Transverse colon (tissue), 4 donors: ENCODE results near the gene TECPR2. TPM values are rescaled to one million over a fixed set of nuclear protein-coding genes. Genes with fewer than 3 reads are reported as not detected.

Experiments
- DNase-seq: peaks from one replicate; pipeline ENCODE4 v3.0.0-alpha.2; 2019
- H3K27ac ChIP-seq, 4 donors: fragments of 200-600 bp; sonication (generic); 2 replicates each; pipeline ENCODE4 v1.5.1; 2016 to 2018; ENCODE audit warnings: inconsistent platforms in 4 of 4
- H3K27me3 ChIP-seq: fragments of 200-600 bp; sonication (generic); 2 replicates; pipeline ENCODE4 v1.5.1; 2017; ENCODE audit warnings: inconsistent platforms
- H3K36me3 ChIP-seq, 4 donors: fragments of 200-600 bp; sonication (generic); 2 replicates each; pipeline ENCODE4 v1.5.1; 2017 to 2019; ENCODE audit warnings: inconsistent platforms in 4 of 4
- H3K4me1 ChIP-seq, 4 donors: fragments of 200-600 bp; sonication (generic); 2 replicates each; pipeline ENCODE4 v1.5.1; 2017 to 2020; ENCODE audit warnings: inconsistent platforms in 4 of 4
- H3K4me3 ChIP-seq, 4 donors: fragments of 200-600 bp; sonication (generic); 1 replicate in 1 of 4; 2 replicates in 3 of 4; pipeline versions ENCODE4 v1.5.1 to v1.6.1; 2017 to 2019; ENCODE audit warnings: inconsistent platforms in 4 of 4
- H3K9me3 ChIP-seq, 2 donors: fragments of 200-600 bp; sonication (generic); 2 replicates each; pipeline ENCODE4 v1.5.1; 2017 to 2019; ENCODE audit warnings: inconsistent platforms in 2 of 2
- CTCF ChIP-seq, 5 experiments: fragments of 200-600 bp in 3 of 5; fragments of 450-650 bp in 2 of 5; sonication (generic) in 3 of 5; IDR thresholded peaks; 1 replicate in 2 of 5; 2 replicates in 3 of 5; pipeline ENCODE4 v1.5.1; 2016 to 2017; ENCODE audit warnings: antibody characterized with exemption in 5 of 5, inconsistent platforms in 3 of 5, mild to moderate bottlenecking in 2 of 5, moderate library complexity in 1 of 5
- EP300 ChIP-seq: sonication (generic); formaldehyde crosslinking; IDR thresholded peaks from one replicate; pipeline ENCODE4 v1.6.1; 2017; ENCODE audit warnings: antibody characterized with exemption, low read depth
- POLR2A ChIP-seq: fragments of 450-650 bp; IDR thresholded peaks from one replicate; pipeline ENCODE4 v1.6.1; 2016; ENCODE audit warnings: antibody characterized with exemption, mild to moderate bottlenecking, moderate library complexity
- POLR2AphosphoS5 ChIP-seq, 3 donors: sonication (generic); formaldehyde crosslinking; IDR thresholded peaks; one replicate each; pipeline ENCODE4 v1.6.1; 2016; ENCODE audit warnings: antibody characterized with exemption in 3 of 3
- WGBS, 2 donors: methylation state at CpG; one replicate each; pipeline ENCODE4 v1.1.5; 2018; ENCODE audit warnings: low coverage in 1 of 2; 5-methylcytosine and 5-hydroxymethylcytosine counted together
- in situ Hi-C, 4 donors: fragments of 200-750 bp; cut with MboI; loops; one replicate each; pipeline versions ENCODE4 v1.15.0 to v1.15.1; 2017; ENCODE audit warnings: low sequenced_read_pairs in 3 of 4, low pct_ligation_motif_present in 1 of 4, low pct_unique_long_range_greater_than_20kb in 1 of 4
- intact Hi-C: fragments of 100-400 bp; cut with DNase I; formaldehyde crosslinking; loops from one replicate; pipeline ENCODE4 v1.15.1; 2023; ENCODE audit warnings: low total_unique reads
- total RNA-seq, 4 donors: library from RNA; depleted of rRNA; stranded (reverse); fragments of >200 nt; gene quantifications; one replicate each; pipeline ENCODE4 v1.1.0, GENCODE V29; 2016

TECPR2 gene
- total RNA-seq, 4 donors from 2014 or later = 12.6 to 47.4 (median 17.9) TPM

DNA sequence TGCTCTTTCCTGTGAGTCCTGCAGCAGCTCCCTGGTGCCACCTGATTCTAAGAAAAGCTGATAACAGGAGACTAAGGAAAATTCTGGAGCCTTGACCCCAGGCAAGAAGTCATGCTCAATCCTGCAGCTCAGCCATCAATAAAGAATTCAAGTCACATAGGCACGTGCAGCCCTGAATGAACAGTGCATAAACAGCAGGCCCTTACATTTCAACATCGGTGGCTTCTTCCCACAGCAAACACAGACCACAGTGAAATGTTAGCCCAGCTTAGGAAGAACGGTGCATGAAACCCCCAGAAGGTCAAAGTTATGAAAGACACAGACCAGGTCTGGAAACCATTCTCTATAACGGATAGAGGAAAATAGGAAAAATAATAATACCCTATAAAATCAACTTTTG is 10.5 kb upstream of the TECPR2 start:
- no peaks in the 10 kb centered on the region for H3K27me3 ChIP-seq
- TF ChIP-seq POLR2A = no peak
- no peak for TF ChIP-seq EP300
- TF ChIP-seq POLR2AphosphoS5 (IDR thresholded peaks at IDR 0.05) = no peak
- TF ChIP-seq CTCF (IDR thresholded peaks at IDR 0.05) = no peak
- intact Hi-C loops = no loop called here
- peaks cover 0 to 54% (median 22%) of the 10 kb centered on the region in 4 donors for H3K36me3 ChIP-seq
- no peaks in the 10 kb centered on the region for H3K9me3 ChIP-seq
- DNase-seq = no peak
- no peak overlapping the region for H3K4me3 ChIP-seq
- in situ Hi-C loops = loop anchor here in 1 of 4 donors (25.0 kb wide), 1 partner anchor 160 kb away; the partner anchor contains the start of gene ANKRD9
- no peaks in the 10 kb centered on the region for H3K4me1 ChIP-seq
- no peak overlapping the region for H3K27ac ChIP-seq
- 88 to 92% methylated on average over 4 of the region's 4 CpGs for WGBS, 2 donors

DNA sequence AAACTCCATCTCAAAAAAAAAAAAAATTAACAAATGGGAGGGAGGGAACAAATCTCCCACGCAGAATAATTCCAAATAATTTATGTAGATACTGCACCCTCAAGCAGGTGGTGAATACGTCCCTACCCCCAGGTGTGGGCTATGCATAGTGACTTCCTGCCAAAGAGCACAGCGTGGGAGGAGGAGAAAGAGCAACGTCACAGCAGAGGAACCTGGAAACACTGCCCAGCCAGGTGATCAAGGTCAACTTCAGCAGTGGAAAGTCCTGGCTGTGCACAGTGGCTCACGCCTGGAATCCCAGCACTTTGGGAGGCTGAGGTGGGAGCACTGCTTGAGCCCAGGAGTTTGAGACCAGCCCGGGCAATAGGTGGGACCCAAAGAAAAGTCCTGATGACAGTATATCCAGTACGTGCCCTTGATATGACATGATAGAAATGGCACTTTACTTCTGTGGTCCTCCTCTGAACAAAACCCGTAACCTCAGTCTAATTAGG is 9.6 kb upstream of the TECPR2 start:
- TF ChIP-seq CTCF (IDR thresholded peaks at IDR 0.05) (no peak), EP300 (no peak), POLR2A (no peak), POLR2AphosphoS5 (IDR thresholded peaks at IDR 0.05) (no peak)
- intact Hi-C loops = no loop called here
- Histone ChIP-seq H3K36me3 (peaks cover 0 to 53% (median 24%) of the 10 kb centered on the region in 4 donors), H3K27ac (no peak overlapping the region), H3K27me3 (no peaks in the 10 kb centered on the region), H3K4me3 (no peak overlapping the region), H3K9me3 (no peaks in the 10 kb centered on the region), H3K4me1 (no peaks in the 10 kb centered on the region)
- in situ Hi-C loops = loop anchor here in 1 of 4 donors (25.0 kb wide), 1 partner anchor 159 kb away; the partner anchor contains the start of gene ANKRD9
- 79 to 85% methylated on average over 4 to 8 of the region's 8 CpGs for WGBS, 2 donors
- DNase-seq = no peak

- H3K9me3 ChIP-seq = no peaks in the 10 kb centered on the region
- in situ Hi-C loops (loop anchor here in 1 of 4 donors (25.0 kb wide), 1 partner anchor 156 kb away; the partner anchor contains the start of gene ANKRD9), intact Hi-C loops (no loop called here)
- H3K27me3 ChIP-seq = no peaks in the 10 kb centered on the region
- peaks cover 0 to 50% (median 18%) of the 10 kb centered on the region in 4 donors for H3K36me3 ChIP-seq
- H3K27ac ChIP-seq = no peak overlapping the region
- DNase-seq = no peak
- WGBS, 2 donors = 71 to 86% methylated on average over 1 to 3 of the region's 3 CpGs
- TF ChIP-seq POLR2A (no peak), POLR2AphosphoS5 (IDR thresholded peaks at IDR 0.05) (no peak), CTCF (IDR thresholded peaks at IDR 0.05) (no peak), EP300 (no peak)
- H3K4me1 ChIP-seq = peaks cover 0 to 4% (median under 1%) of the 10 kb centered on the region in 4 donors
- H3K4me3 ChIP-seq = no peak overlapping the region
These were observed 6.5 kb upstream of the TECPR2 start for GRCh38 chr14:102356280-102356679.

DNA sequence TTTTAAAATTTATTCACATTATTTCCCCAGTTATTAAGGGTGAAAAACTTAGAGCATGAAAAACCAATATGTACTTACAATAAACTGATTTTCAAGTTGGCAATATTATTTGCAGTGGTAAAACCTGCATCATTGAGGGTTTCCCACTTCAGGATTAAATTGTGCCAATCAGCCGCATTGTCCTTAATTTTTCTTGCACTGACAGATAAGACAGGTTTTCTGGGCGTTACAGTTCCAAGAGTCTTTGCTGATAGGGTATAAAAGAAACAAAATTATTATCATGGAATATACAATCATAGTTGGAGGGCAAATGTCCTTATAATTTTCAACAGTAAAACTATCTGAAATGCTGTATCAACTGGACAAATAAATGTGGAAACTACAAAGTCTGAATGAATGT is 3.4 kb upstream of the TECPR2 start:
- Histone ChIP-seq H3K36me3 (peaks cover 0 to 31% (median 8%) of the 10 kb centered on the region in 4 donors), H3K4me3 (no peak overlapping the region), H3K9me3 (no peaks in the 10 kb centered on the region), H3K27me3 (no peaks in the 10 kb centered on the region), H3K27ac (no peak overlapping the region), H3K4me1 (peaks cover 15 to 22% (median 19%) of the 10 kb centered on the region in 4 donors)
- TF ChIP-seq EP300 = no peak
- in situ Hi-C loops (loop anchor here in 1 of 4 donors (25.0 kb wide), 1 partner anchor 153 kb away; the partner anchor contains the start of gene ANKRD9), intact Hi-C loops (no loop called here)
- DNase-seq = no peak
- WGBS, 2 donors = 90 to 100% methylated on average over 2 of the region's 2 CpGs
